Amygdala (tissue), 56 donors: ENCODE measurements around the gene LRP1B.

ENCODE experiments used
- DNase-seq, 56 donors: peaks; one replicate each; lab custom pipeline; 2025; lab: John Stamatoyannopoulos, UW

The LRP1B gene

DNA sequence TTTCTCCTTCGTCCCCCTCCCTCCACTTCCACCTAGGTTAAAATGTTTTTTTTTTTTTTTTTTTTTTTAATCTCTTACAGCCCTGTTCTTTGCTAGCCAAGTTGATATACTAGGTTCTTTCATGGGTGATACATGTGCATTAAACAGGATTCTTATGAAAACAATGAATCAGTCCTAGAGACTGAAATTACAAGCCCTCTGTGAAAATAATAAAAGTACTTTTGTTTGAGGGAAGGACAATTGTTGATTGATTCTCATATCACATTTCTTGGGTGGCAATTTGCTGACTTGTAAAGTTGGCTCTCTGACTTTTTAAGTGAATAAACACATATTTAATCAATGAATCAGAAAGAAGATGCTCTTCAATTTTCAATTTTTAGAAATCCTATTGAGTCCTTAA lies 639.9 kb downstream of the LRP1B start:
- no peak for DNase-seq

GRCh38 chr2:141482697-141483096 lies 648.1 kb downstream of the LRP1B start:
- no peak for DNase-seq

DNA sequence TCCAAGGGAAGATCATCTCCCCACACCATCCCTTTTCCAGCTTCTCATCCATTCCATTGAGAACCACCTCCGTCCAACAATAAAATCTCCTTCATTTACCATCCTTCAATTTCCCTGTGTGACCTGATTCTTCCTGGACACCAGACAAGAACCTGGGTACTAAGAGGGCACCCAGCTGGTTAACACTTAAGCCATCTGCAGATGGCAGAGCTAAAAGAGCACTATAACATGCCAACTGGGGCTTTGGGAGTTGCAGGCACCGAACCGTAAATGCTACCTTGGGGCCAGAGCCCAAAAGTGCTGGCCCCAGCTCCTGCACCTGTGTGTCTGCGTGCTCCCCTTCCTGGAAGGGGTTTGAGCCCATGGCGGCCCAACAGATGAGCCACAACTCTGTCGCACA lies 655.0 kb downstream of the LRP1B start:
- no peak for DNase-seq

- DNase-seq, result no peak
These were observed 662.1 kb downstream of the LRP1B start for GRCh38 chr2:141468761-141469160.

DNA sequence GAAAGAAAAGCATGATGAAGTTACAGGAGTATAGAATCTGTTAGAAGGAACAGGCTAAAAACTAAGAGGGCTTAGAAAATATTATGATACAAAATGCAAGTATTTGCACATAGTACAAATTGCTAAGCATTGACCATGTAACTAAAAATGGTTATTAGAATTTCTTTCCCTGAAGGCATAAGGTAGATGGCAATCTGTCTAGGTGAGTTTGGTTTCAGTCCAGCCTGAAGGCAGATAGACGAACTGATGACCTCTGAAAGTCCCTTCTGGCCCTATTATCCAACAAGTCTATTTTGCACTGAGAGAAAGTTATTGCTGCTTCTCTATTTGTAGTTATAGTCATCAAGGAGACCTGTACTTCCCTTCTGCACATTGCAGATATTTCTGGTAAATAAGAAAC lies 663.5 kb downstream of the LRP1B start:
- no peak for DNase-seq

GRCh38 chr2:141464995-141465394 lies 665.8 kb downstream of the LRP1B start:
- no peak for DNase-seq

- no peak for DNase-seq
These were observed 672.5 kb downstream of the LRP1B start for GRCh38 chr2:141458351-141458750.

GRCh38 chr2:141455877-141456276 lies 674.9 kb downstream of the LRP1B start:
- DNase-seq, result no peak

DNA sequence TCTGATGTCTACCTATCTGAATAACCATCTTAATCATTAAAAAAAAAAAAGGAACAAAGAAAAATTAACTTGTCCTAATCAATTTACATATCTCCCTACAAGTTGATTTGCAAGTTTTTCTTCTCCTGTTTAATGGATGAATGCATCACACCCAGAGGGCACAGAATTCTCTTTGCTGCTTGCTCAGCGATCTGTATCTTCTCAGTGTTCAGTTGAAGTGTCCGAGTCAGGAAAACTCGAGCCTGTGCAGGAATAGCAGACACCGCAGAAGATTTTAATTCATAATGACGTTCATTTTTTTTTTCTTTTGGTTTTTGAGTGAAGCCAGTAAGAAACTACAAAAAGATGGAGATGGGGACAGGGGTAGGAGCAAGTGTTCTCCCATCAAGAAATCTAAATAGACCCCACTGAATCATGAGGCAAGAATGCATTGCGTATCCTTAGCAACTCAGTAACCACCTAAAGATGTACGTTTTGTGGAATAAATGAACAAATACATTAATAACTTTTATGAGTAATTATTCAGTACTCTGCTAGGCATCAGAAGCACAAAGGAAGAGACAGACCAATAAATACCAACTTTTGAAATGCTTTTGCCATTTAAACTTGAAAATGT lies 675.5 kb downstream of the LRP1B start:
- DNase-seq, result no peak

GRCh38 chr2:141440072-141440635 lies 690.7 kb downstream of the LRP1B start:
- no peak for DNase-seq

DNA sequence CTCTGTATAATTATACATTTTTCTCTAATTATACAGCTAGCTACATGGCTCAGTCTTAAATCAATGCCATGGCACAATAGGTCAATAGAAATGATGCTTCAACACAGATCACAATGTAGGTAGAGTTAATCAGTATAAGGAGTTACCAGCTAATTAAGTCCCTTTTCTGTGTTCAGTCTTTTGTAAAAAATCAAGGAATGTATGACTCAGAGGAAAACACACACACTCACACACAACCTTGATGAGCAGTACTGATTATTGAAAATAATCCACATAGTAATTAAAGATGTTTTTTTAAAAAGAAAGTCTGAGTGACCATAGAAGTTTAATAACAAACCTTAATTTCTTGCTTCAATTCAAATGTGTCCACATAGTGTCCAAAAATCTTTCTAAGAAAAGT lies 691.3 kb downstream of the LRP1B start:
- no peak for DNase-seq

GRCh38 chr2:141438536-141438935 lies 692.3 kb downstream of the LRP1B start:
- DNase-seq, result no peak

DNA sequence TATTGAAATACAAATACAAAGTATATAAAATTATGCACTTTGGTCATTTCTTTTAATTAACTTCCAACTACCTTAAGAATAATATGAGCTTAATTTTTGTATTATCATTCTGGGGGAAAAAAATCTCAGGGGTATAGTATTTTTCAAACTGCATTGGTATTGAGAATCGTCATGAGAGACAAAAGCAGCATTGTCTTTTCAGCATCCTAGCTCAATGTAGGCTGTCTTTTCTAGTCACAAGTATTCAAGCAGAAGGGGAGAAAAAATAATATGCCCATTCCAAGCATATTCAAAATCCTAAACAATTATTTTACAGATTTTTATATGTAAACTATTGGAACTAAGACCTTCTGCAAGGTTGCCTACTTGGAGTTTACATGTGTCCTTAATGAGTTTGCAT lies 693.3 kb downstream of the LRP1B start:
- DNase-seq, result no peak

- DNase-seq, result no peak
These were observed 707.7 kb downstream of the LRP1B start for GRCh38 chr2:141423124-141423523.

GRCh38 chr2:141417246-141417797 lies 713.5 kb downstream of the LRP1B start:
- DNase-seq, result no peak

- no peak for DNase-seq
These were observed 719.4 kb downstream of the LRP1B start for GRCh38 chr2:141411419-141411818.

GRCh38 chr2:141399270-141399669 lies 731.5 kb downstream of the LRP1B start:
- DNase-seq, result no peak

DNA sequence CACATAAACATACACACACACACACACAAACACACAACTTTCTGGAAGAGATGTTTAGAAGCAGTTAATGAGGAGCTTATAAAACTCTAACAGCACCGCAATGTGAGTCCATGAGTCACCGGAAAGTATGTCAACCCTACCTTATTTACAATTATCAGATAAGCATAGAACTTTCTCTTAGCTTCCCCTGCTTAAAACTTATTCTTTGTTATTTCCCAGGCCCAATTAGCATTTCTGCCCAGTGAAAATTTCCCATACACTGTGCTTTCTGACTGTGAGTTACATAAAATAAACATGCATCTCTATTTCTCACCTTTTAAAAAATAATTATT lies 737.6 kb downstream of the LRP1B start:
- no peak for DNase-seq

GRCh38 chr2:141392517-141393213 lies 738.2 kb downstream of the LRP1B start:
- DNase-seq, result no peak

GRCh38 chr2:141386168-141386567 lies 744.6 kb downstream of the LRP1B start:
- no peak for DNase-seq

- DNase-seq, result no peak
These were observed 746.1 kb downstream of the LRP1B start for GRCh38 chr2:141384676-141385075.

DNA sequence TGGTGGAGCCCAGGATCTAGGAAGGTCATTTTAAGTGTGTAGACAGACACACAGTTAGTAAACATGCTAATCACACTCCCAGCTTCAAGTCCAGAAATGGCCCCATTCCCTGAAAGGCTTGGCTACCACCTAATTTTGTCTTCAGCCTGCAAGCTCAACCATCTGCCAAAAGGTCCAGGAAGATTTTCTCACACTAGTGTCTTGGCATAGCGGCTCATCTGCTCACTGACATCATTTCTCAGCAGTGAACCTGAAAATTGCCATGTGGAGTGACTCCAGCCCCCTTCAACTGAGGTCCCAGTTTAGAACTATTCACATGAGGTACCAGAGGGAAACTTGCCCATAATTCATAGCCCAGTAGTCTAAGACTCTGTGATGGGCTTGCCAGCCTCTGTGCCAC lies 748.9 kb downstream of the LRP1B start:
- DNase-seq, result no peak
